Measurements from ENCODE around the gene PLXNA4.

- TF ChIP-seq CTCF (IDR thresholded peaks at IDR 0.05) (no peak), POLR2A (IDR thresholded peaks at IDR 0.05) (no peak)
Observed at GRCh38 chr7:132336797-132337196, 239.5 kb downstream of the PLXNA4 start.

Measured in body of pancreas (tissue), 4 donors.